Mesothelial cell of epicardium (in vitro differentiated cells): ENCODE measurements around the gene OR6B3. TPM values are rescaled to one million over a fixed set of nuclear protein-coding genes. Genes with fewer than 3 reads are reported as not detected.
"Not testable (repeated sequence)": the region's sequence is repeated elsewhere in the genome, so short reads cannot be mapped to it uniquely, and the experiment has no call there.

Source experiments
- DNase-seq, 2 experiments: peaks; one replicate each; pipeline ENCODE4 v3.0.0; 2021; ENCODE audit warnings: low spot score in 2 of 2; ENCODE audit not compliant: unreplicated experiment in 2 of 2
- H3K27ac Mint-ChIP-seq: 2 replicates; pipeline ENCODE4 v1.8.0; 2021; ENCODE audit warnings: mixed read lengths
- H3K27me3 Mint-ChIP-seq: 2 replicates; pipeline ENCODE4 v1.8.0; 2021; ENCODE audit warnings: low read depth, mixed read lengths
- H3K36me3 Mint-ChIP-seq: 2 replicates; pipeline ENCODE4 v1.8.0; 2021; ENCODE audit warnings: mixed read lengths
- H3K4me1 Mint-ChIP-seq: 2 replicates; pipeline ENCODE4 v1.8.0; 2021; ENCODE audit warnings: mixed read lengths
- H3K4me3 Mint-ChIP-seq: 2 replicates; pipeline ENCODE4 v1.8.0; 2021; ENCODE audit warnings: mild to moderate bottlenecking, moderate library complexity, mixed read lengths
- H3K9me3 Mint-ChIP-seq: 2 replicates; pipeline ENCODE4 v1.8.0; 2021; ENCODE audit warnings: mixed read lengths
- CTCF ChIP-seq: fragments of 200-600 bp; sonication (generic); IDR thresholded peaks from one replicate; pipeline ENCODE4 v1.5.0; 2021; ENCODE audit warnings: antibody characterized with exemption; ENCODE audit not compliant: unreplicated experiment
- total RNA-seq: library from RNA; stranded (reverse); gene quantifications from 3 replicates; pipeline ENCODE4 v1.2.1, GENCODE V29; 2021

OR6B3 gene
- total RNA-seq, 1 donor from 2014 or later: not detected

- Mint-ChIP-seq H3K27ac (no peak overlapping the region), H3K4me1 (no peaks in the 10 kb centered on the region), H3K4me3 (no peak overlapping the region), H3K27me3 (peaks cover 94% of the 10 kb centered on the region), H3K9me3 (no peaks in the 10 kb centered on the region), H3K36me3 (no peaks in the 10 kb centered on the region)
- no peak for TF ChIP-seq CTCF
- no peak for DNase-seq
These were observed 797 bp downstream of the OR6B3 start for GRCh38 chr2:240052524-240052923.

- Mint-ChIP-seq H3K9me3 (no peaks in the 10 kb centered on the region), H3K4me1 (no peaks in the 10 kb centered on the region), H3K27me3 (peaks cover 94% of the 10 kb centered on the region), H3K4me3 (no peak overlapping the region), H3K27ac (no peak overlapping the region), H3K36me3 (no peaks in the 10 kb centered on the region)
- no peak for TF ChIP-seq CTCF
- DNase-seq: no peak
These were observed 1.6 kb downstream of the OR6B3 start for GRCh38 chr2:240051697-240052096.

- Mint-ChIP-seq H3K4me1 (no peaks in the 10 kb centered on the region), H3K36me3 (no peaks in the 10 kb centered on the region), H3K27ac (no peak overlapping the region), H3K4me3 (no peak overlapping the region), H3K27me3 (peaks cover 91% of the 10 kb centered on the region), H3K9me3 (no peaks in the 10 kb centered on the region)
- TF ChIP-seq CTCF: no peak
- DNase-seq: no peak
These were observed 3.0 kb downstream of the OR6B3 start for GRCh38 chr2:240050278-240050677.

- Mint-ChIP-seq H3K27ac (no peak overlapping the region), H3K4me3 (no peak overlapping the region), H3K36me3 (no peaks in the 10 kb centered on the region), H3K27me3 (peaks cover 89% of the 10 kb centered on the region), H3K4me1 (no peaks in the 10 kb centered on the region), H3K9me3 (no peaks in the 10 kb centered on the region)
- no peak for DNase-seq
- no peak for TF ChIP-seq CTCF
These were observed 5.1 kb downstream of the OR6B3 start for GRCh38 chr2:240048237-240048636.

- no peak for TF ChIP-seq CTCF
- H3K36me3 Mint-ChIP-seq: no peaks in the 10 kb centered on the region
- no peak for DNase-seq
- H3K9me3 Mint-ChIP-seq: no peaks in the 10 kb centered on the region
- no peak overlapping the region for H3K27ac Mint-ChIP-seq
- no peaks in the 10 kb centered on the region for H3K4me1 Mint-ChIP-seq
- H3K27me3 Mint-ChIP-seq: peaks cover 67% of the 10 kb centered on the region
- no peak overlapping the region for H3K4me3 Mint-ChIP-seq
These were observed 8.2 kb downstream of the OR6B3 start for GRCh38 chr2:240045098-240045497.

GRCh38 chr2:240044096-240044495 lies 9.2 kb downstream of the OR6B3 start:
- H3K4me3 Mint-ChIP-seq, DNase-seq, H3K27ac Mint-ChIP-seq, H3K4me1 Mint-ChIP-seq, H3K9me3 Mint-ChIP-seq, H3K36me3 Mint-ChIP-seq: not testable (repeated sequence)
- peaks cover 58% of the 10 kb centered on the region for H3K27me3 Mint-ChIP-seq
